ENCODE results near the gene HTD2. TPM values are rescaled to one million over a fixed set of nuclear protein-coding genes. Genes with fewer than 3 reads are reported as not detected.
"Not testable (repeated sequence)": the region's sequence is repeated elsewhere in the genome, so short reads cannot be mapped to it uniquely, and the experiment has no call there.

Gene HTD2
- total and polyA plus RNA-seq, 4 donors: 6.5 to 10.8 (median 7.8) TPM

DNA sequence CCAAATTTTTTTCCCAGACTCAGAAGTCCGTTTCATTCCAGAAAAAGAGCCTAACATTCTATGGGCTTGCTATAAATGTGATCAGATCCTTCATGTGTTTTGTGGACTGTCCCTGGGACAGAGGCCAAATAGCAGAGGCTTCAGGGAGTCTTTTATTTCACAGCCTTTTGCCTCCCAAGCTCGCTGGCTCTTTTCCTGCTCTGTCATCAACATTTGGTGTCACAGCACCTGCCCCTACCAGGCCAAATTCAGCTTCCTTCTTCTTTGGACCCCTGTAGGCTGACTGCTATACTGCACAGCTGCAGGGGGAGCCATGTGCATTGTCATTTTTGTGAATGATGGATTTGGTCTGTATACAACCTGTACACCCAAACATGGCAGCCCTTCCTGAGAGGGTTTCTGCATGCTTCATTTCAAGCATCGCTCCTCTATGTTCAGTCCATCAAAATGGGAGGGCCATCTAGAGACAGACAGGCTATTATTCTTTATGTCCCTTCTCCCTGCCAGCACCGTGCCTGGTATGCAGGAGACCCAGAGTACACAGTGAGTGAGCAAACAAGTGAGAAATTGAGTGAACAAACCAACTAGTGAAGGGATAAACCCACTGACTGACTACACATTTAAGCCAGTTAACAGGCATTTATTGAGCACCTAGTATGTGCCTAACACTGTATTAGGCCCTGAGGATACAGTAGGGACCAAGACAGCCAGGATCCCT, 18.1 kb upstream of the HTD2 start:
- Histone ChIP-seq H3K27me3 (ENCODE audit: control insufficient read depth in 1 of 2, insufficient read depth in 2 of 2, low read length in 1 of 2) (no peaks in the 10 kb centered on the region), H3K4me3 (ENCODE audit: low read length in 2 of 2) (no peak overlapping the region), H3K4me1 (ENCODE audit: control insufficient read depth in 1 of 2, insufficient read depth in 2 of 2, low read length in 2 of 2) (no peaks in the 10 kb centered on the region), H3K9me3 (ENCODE audit: control insufficient read depth, low read length) (no peaks in the 10 kb centered on the region), H3K27ac (ENCODE audit: low read depth in 1 of 2, low read length in 2 of 2) (no peak overlapping the region), H3K36me3 (ENCODE audit: control insufficient read depth in 1 of 2, insufficient read depth in 2 of 2, low read length in 1 of 2) (peaks cover 0 to 4% of the 10 kb centered on the region in 2 donors)
- DNase-seq (no peak), ATAC-seq (ENCODE audit: low FRiP score) (no peak)
- 85 to 89% methylated on average over 4 of the region's 4 CpGs for WGBS, 2 donors
- intact Hi-C loops (cut with DNase I): no loop called here

- ATAC-seq (ENCODE audit: low FRiP score); H3K4me3 ChIP-seq (ENCODE audit: low read length in 2 of 2); H3K4me1 ChIP-seq (ENCODE audit: control insufficient read depth in 1 of 2, insufficient read depth in 2 of 2, low read length in 2 of 2); H3K27ac ChIP-seq (ENCODE audit: low read depth in 1 of 2, low read length in 2 of 2); H3K27me3 ChIP-seq (ENCODE audit: control insufficient read depth in 1 of 2, insufficient read depth in 2 of 2, low read length in 1 of 2); DNase-seq; intact Hi-C loops (cut with DNase I); H3K9me3 ChIP-seq (ENCODE audit: control insufficient read depth, low read length); H3K36me3 ChIP-seq (ENCODE audit: control insufficient read depth in 1 of 2, insufficient read depth in 2 of 2, low read length in 1 of 2): not testable (repeated sequence)
- WGBS, 2 donors: 93 to 94% methylated on average over 2 to 3 of the region's 4 CpGs
Observed at GRCh38 chr3:58288964-58289613, 17.2 kb upstream of the HTD2 start.

DNA sequence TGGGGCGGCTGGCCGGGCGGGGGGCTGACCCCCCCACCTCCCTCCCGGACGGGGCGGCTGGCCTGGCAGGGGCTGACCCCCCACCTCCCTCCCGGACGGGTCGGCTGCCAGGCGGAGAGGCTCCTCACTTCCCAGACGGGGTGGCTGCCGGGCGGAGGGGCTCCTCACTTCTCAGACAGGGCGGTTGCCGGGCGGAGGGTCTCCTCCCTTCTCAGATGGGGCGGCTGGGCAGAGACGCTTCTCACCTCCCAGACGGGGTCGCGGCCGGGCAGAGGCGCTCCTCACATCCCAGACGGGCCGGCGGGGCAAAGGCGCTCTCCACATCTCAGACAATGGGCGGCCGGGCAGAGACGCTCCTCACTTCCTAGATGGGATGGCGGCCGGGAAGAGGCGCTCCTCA, 15.9 kb upstream of the HTD2 start:
- H3K4me1 ChIP-seq (ENCODE audit: control insufficient read depth in 1 of 2, insufficient read depth in 2 of 2, low read length in 2 of 2); H3K4me3 ChIP-seq (ENCODE audit: low read length in 2 of 2); H3K27me3 ChIP-seq (ENCODE audit: control insufficient read depth in 1 of 2, insufficient read depth in 2 of 2, low read length in 1 of 2); H3K9me3 ChIP-seq (ENCODE audit: control insufficient read depth, low read length); H3K36me3 ChIP-seq (ENCODE audit: control insufficient read depth in 1 of 2, insufficient read depth in 2 of 2, low read length in 1 of 2); ATAC-seq (ENCODE audit: low FRiP score); DNase-seq; intact Hi-C loops (cut with DNase I); H3K27ac ChIP-seq (ENCODE audit: low read depth in 1 of 2, low read length in 2 of 2): not testable (repeated sequence)
- 97 to 100% methylated on average over 16 to 33 of the region's 33 CpGs for WGBS, 2 donors

DNA sequence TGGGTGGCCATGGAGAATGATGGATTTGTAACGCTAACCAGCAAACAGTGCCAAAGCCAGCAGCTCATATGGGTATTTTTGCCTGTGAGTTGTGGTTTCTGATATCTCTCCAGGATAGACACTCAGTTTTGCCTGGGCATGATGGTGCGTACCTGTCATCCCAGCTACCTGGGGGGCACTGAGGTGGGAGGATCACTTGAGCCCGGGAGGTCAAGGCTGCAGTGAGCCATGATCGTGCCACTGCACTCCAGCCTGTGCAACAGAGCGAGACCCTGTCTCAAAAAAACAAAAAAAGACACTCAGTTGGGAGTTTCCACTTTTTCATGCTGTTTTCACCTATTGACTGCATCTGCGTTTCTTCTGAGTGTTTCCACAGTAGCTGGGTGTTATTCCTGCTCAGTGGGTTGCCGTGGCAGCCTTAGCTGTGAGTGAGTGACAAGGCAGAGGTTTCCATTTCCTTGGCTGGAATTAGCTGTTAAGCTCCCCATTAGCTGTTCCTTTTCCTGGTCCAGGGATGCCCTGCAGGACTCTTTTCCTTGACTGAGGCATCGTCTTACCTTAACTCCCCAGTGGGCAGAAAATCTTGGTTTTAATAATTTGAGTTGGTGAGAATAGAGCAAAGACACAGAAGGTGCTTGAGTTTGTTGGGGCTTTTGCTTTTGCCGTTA, 14.5 kb upstream of the HTD2 start:
- intact Hi-C loops (cut with DNase I): no loop called here
- Histone ChIP-seq H3K4me3 (ENCODE audit: low read length in 2 of 2) (no peak overlapping the region), H3K27me3 (ENCODE audit: control insufficient read depth in 1 of 2, insufficient read depth in 2 of 2, low read length in 1 of 2) (no peaks in the 10 kb centered on the region), H3K27ac (ENCODE audit: low read depth in 1 of 2, low read length in 2 of 2) (no peak overlapping the region), H3K4me1 (ENCODE audit: control insufficient read depth in 1 of 2, insufficient read depth in 2 of 2, low read length in 2 of 2) (no peaks in the 10 kb centered on the region), H3K9me3 (ENCODE audit: control insufficient read depth, low read length) (no peaks in the 10 kb centered on the region), H3K36me3 (ENCODE audit: control insufficient read depth in 1 of 2, insufficient read depth in 2 of 2, low read length in 1 of 2) (no peaks in the 10 kb centered on the region)
- DNase-seq (no peak), ATAC-seq (ENCODE audit: low FRiP score) (no peak)
- WGBS, 2 donors: 76 to 85% methylated on average over 9 of the region's 9 CpGs

DNA sequence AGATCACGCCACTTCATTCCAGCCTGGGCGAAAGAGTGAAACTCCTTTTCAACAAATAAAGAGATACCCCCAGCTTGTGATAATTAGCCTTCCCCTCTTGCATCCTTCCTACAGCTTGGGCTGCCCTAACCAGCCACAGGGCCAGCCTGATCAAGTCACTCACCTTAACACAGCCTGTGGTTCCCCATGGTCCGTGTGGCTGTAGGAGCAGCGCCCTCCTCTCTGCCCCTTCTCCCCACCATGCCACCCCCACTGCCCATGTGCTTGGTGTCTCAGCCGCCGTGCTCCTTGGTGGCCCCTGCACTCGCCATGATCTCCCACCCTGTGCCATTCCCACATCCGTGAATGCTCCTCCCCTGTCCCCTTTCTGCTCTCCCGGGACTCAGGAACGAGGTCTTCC, 13.5 kb upstream of the HTD2 start:
- no peaks in the 10 kb centered on the region for H3K27me3 ChIP-seq (ENCODE audit: control insufficient read depth in 1 of 2, insufficient read depth in 2 of 2, low read length in 1 of 2)
- no peak for ATAC-seq (ENCODE audit: low FRiP score)
- intact Hi-C loops (cut with DNase I): no loop called here

GRCh38 chr3:58293516-58293915, 12.8 kb upstream of the HTD2 start:
- no peaks in the 10 kb centered on the region for H3K9me3 ChIP-seq (ENCODE audit: control insufficient read depth, low read length)
- no peaks in the 10 kb centered on the region for H3K27me3 ChIP-seq (ENCODE audit: control insufficient read depth in 1 of 2, insufficient read depth in 2 of 2, low read length in 1 of 2)
- 78 to 80% methylated on average over 9 of the region's 9 CpGs for WGBS, 2 donors
- DNase-seq: no peak
- intact Hi-C loops (cut with DNase I): no loop called here
- H3K4me3 ChIP-seq (ENCODE audit: low read length in 2 of 2): no peak overlapping the region
- H3K36me3 ChIP-seq (ENCODE audit: control insufficient read depth in 1 of 2, insufficient read depth in 2 of 2, low read length in 1 of 2): no peaks in the 10 kb centered on the region
- no peak for ATAC-seq (ENCODE audit: low FRiP score)
- no peak overlapping the region for H3K27ac ChIP-seq (ENCODE audit: low read depth in 1 of 2, low read length in 2 of 2)
- no peaks in the 10 kb centered on the region for H3K4me1 ChIP-seq (ENCODE audit: control insufficient read depth in 1 of 2, insufficient read depth in 2 of 2, low read length in 2 of 2)

More for the DNA sequence above, 13.5 kb upstream of the HTD2 start:
- 92 to 93% methylated on average over 10 of the region's 10 CpGs for WGBS, 2 donors
- Histone ChIP-seq H3K4me3 (ENCODE audit: low read length in 2 of 2) (no peak overlapping the region), H3K9me3 (ENCODE audit: control insufficient read depth, low read length) (no peaks in the 10 kb centered on the region), H3K36me3 (ENCODE audit: control insufficient read depth in 1 of 2, insufficient read depth in 2 of 2, low read length in 1 of 2) (no peaks in the 10 kb centered on the region), H3K4me1 (ENCODE audit: control insufficient read depth in 1 of 2, insufficient read depth in 2 of 2, low read length in 2 of 2) (no peaks in the 10 kb centered on the region), H3K27ac (ENCODE audit: low read depth in 1 of 2, low read length in 2 of 2) (no peak overlapping the region)
- no peak for DNase-seq

GRCh38 chr3:58296269-58296668, 10.1 kb upstream of the HTD2 start:
- intact Hi-C loops (cut with DNase I): loop anchor here in 1 of 2 donors (5.0 kb wide), 1 partner anchor 109 kb away; no protein-coding TSS in a partner anchor
- Histone ChIP-seq H3K27ac (ENCODE audit: low read depth in 1 of 2, low read length in 2 of 2) (no peak overlapping the region), H3K4me3 (ENCODE audit: low read length in 2 of 2) (no peak overlapping the region), H3K36me3 (ENCODE audit: control insufficient read depth in 1 of 2, insufficient read depth in 2 of 2, low read length in 1 of 2) (no peaks in the 10 kb centered on the region), H3K27me3 (ENCODE audit: control insufficient read depth in 1 of 2, insufficient read depth in 2 of 2, low read length in 1 of 2) (no peaks in the 10 kb centered on the region), H3K4me1 (ENCODE audit: control insufficient read depth in 1 of 2, insufficient read depth in 2 of 2, low read length in 2 of 2) (no peaks in the 10 kb centered on the region), H3K9me3 (ENCODE audit: control insufficient read depth, low read length) (no peaks in the 10 kb centered on the region)
- ATAC-seq (ENCODE audit: low FRiP score) (no peak), DNase-seq (no peak)
- WGBS, 2 donors: 56 to 58% methylated on average over 5 of the region's 5 CpGs

DNA sequence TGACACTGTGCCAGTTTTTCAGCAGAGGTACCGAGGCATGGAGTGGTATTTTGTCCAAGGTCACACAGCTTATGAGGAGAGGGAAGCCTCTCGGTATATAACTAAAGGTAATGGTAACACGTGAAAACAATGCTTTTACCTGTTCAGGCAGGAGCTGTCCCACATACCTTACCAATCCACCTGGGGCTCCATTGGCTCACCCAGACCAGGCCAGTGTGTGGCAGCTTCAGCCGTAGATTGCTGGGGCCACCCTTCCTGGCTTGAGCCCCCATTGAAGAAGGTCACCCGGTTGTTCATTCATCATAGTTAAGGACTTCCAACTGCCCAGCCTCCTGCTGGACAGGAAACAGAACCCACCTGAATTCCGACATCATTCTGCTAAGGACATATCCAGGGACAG, 9.5 kb upstream of the HTD2 start:
- intact Hi-C loops (cut with DNase I): loop anchor here in 1 of 2 donors (5.0 kb wide), 1 partner anchor 110 kb away; no protein-coding TSS in a partner anchor
- no peaks in the 10 kb centered on the region for H3K9me3 ChIP-seq (ENCODE audit: control insufficient read depth, low read length)
- H3K4me3 ChIP-seq (ENCODE audit: low read length in 2 of 2): no peak overlapping the region
- DNase-seq (no peak), ATAC-seq (ENCODE audit: low FRiP score) (no peak)
- no peaks in the 10 kb centered on the region for H3K36me3 ChIP-seq (ENCODE audit: control insufficient read depth in 1 of 2, insufficient read depth in 2 of 2, low read length in 1 of 2)
- 60 to 67% methylated on average over 6 of the region's 6 CpGs for whole genome bisulfite sequencing, 2 donors
- H3K27me3 ChIP-seq (ENCODE audit: control insufficient read depth in 1 of 2, insufficient read depth in 2 of 2, low read length in 1 of 2): no peaks in the 10 kb centered on the region
- H3K27ac ChIP-seq (ENCODE audit: low read depth in 1 of 2, low read length in 2 of 2): no peak overlapping the region
- no peaks in the 10 kb centered on the region for H3K4me1 ChIP-seq (ENCODE audit: control insufficient read depth in 1 of 2, insufficient read depth in 2 of 2, low read length in 2 of 2)

All from aorta (tissue), 5 donors.